ENCODE measurements around the gene TPRN. TPM values are rescaled to one million over a fixed set of nuclear protein-coding genes. Genes with fewer than 3 reads are reported as not detected.

Gene TPRN
- polyA plus RNA-seq, 1 donor, result 32.1 TPM

DNA sequence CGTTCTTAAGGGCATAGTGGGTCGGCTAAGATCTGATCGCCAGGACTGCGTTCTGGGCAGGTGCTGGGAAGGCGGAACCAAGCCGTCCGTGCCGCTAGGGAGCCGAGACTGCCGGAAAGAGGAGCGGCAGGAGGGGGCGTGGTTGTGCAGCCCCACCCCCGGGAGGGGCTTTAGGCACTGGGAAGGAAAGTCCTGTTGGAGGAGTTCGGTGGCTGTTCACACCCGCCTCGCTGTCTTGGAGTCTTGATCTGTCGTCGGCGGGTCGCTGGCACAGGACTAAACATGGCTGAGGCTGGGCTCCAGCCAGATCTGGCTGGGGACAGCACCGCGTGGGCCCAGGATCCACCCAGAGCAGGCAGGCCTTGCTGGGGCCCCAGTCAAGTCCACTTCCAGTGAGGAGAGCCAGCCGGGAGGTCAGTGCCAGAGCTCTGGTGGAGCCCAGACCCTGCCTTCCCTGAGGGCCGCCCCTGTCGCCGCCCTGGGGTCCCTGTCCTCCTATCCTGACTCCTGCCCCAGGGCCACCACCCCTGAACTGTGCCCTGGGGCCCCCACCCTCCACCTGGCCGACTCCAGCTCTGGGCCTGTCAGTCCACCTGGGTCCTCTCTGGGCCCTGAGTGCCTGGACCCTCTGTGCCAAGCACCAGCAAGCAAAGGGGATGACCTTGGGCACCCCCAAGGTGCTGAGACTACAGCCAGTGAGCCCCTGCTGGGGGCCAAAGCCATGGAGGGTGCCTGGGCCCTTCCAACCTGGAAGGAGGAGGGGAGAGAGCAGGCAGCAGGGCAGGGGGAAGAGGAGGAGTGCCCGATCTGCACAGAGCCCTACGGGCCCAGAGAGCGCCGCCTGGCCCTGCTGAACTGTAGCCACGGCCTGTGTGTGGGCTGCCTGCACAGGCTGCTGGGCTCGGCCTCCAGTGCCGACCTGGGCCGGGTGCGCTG, 17.0 kb upstream of the TPRN start:
- peak overlapping the region; percentile 39 for H3K4me3 ChIP-seq (ENCODE audit: low read length)
- H3K4me1 ChIP-seq (ENCODE audit: control insufficient read depth, insufficient read depth, low read length), result peaks cover 28% of the 10 kb centered on the region
- no CpG with 5 or more reads among the region's 36 CpGs for WGBS (ENCODE audit: insufficient coverage, low lambda C conversion rate)
- H3K27ac ChIP-seq (ENCODE audit: low read length), result peak overlapping the region; percentile 54
- H3K27me3 ChIP-seq (ENCODE audit: control insufficient read depth, insufficient read depth, low read length), result no peaks in the 10 kb centered on the region
- peak; percentile 78 to 88 for DNase-seq
- H3K36me3 ChIP-seq (ENCODE audit: control insufficient read depth, insufficient read depth, low read length), result peaks cover 13% of the 10 kb centered on the region
- H3K9me3 ChIP-seq (ENCODE audit: control insufficient read depth, low read depth, low read length), result peaks cover 9% of the 10 kb centered on the region

DNA sequence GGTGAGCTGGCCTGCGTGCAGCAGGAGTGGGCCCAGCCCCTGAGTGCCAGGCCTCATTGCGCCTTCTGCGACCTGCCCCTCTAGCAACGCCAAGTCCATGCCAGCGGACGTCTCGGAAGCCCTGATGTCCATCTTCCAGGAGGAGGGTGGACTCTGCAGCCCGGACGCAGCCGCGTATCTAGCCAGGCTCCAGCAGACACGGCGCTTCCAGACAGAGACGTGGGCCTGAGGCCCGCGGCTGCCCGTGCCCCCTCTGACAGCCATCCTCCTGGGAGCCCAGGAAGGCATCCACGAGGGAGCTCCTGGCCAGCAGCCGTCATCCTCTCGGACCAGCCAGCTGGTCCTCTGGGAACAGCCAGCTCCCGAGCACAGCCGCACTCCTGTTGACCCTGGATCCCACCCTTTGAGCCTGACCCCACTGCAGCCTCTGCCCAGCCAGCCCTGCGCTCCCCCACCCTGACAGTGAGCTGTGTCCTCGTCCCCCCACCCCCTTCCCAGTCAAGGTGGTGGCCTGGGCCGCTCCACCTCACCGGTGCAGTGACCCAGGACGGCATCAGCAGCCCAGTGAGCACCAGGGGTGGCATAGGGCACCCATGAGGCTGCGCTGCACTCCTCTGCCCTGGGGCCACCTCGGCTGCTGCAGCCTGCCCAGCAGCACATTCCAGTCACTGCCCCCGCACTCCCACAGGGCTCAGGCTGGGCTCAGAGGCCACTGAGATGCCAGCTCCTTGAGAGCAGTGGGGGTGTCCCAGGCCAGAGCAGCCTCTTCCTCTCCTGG, 15.8 kb upstream of the TPRN start:
- H3K4me1 ChIP-seq (ENCODE audit: control insufficient read depth, insufficient read depth, low read length), result peaks cover 28% of the 10 kb centered on the region
- no peak overlapping the region for H3K4me3 ChIP-seq (ENCODE audit: low read length)
- peaks cover 9% of the 10 kb centered on the region for H3K9me3 ChIP-seq (ENCODE audit: control insufficient read depth, low read depth, low read length)
- DNase-seq, result no peak
- H3K27me3 ChIP-seq (ENCODE audit: control insufficient read depth, insufficient read depth, low read length), result no peaks in the 10 kb centered on the region
- H3K27ac ChIP-seq (ENCODE audit: low read length), result no peak overlapping the region
- WGBS (ENCODE audit: insufficient coverage, low lambda C conversion rate), result no CpG with 5 or more reads among the region's 30 CpGs
- peaks cover 13% of the 10 kb centered on the region for H3K36me3 ChIP-seq (ENCODE audit: control insufficient read depth, insufficient read depth, low read length)

DNA sequence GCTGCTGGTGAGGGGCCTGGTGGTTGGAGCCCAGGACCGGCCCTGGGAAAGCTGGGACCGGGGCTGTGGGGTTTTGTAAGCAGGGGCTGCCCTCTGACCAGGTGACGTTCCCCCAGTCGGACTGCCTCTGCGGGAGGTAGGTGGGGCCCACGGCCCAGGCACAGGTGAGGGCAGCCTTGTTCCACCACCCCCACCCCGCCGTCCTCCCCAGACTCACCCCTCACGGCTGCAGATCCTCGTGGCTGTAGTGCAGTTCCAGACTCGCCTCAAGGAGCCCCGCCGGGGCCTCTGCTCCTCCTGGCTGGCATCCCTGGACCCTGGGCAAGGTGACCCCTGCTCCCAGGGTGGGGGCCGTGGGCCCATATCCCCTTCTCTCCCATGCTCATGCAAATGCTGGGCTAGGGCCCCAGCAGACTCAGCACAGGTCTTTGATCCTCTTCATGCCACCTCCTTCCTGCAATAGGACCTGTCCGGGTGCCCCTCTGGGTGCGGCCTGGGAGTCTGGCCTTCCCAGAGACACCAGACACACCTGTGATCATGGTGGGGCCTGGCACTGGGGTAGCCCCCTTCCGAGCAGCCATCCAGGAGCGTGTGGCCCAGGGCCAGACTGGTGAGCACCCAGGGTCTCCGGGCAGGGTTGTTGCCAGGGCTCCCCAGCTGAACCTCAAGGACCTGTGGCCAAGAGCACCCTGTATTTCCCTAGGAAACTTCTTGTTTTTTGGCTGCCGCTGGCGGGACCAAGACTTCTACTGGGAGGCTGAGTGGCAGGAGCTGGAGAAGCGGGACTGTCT, 14.8 kb upstream of the TPRN start:
- Histone ChIP-seq H3K4me3 (ENCODE audit: low read length) (no peak overlapping the region), H3K27ac (ENCODE audit: low read length) (no peak overlapping the region), H3K9me3 (ENCODE audit: control insufficient read depth, low read depth, low read length) (peaks cover 5% of the 10 kb centered on the region), H3K27me3 (ENCODE audit: control insufficient read depth, insufficient read depth, low read length) (no peaks in the 10 kb centered on the region), H3K36me3 (ENCODE audit: control insufficient read depth, insufficient read depth, low read length) (peaks cover 13% of the 10 kb centered on the region), H3K4me1 (ENCODE audit: control insufficient read depth, insufficient read depth, low read length) (peaks cover 28% of the 10 kb centered on the region)
- DNase-seq, result no peak
- WGBS (ENCODE audit: insufficient coverage, low lambda C conversion rate), result no CpG with 5 or more reads among the region's 22 CpGs

DNA sequence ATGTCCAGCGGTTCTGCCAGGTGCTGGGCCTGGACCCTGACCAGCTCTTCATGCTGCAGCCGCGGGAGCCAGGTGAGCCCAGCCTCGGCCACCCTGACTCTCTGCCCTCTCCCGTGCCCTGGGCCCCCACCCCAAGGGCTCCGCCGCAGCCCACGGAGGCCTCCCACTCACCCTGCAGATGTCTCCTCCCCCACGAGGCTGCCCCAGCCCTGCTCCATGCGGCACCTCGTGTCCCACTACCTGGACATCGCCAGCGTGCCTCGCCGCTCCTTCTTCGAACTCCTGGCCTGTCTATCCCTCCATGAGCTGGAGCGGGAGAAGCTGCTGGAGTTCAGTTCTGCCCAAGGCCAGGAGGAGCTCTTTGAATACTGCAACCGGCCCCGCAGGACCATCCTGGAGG, 14.1 kb upstream of the TPRN start:
- H3K36me3 ChIP-seq (ENCODE audit: control insufficient read depth, insufficient read depth, low read length), result peaks cover 15% of the 10 kb centered on the region
- DNase-seq, result no peak
- no CpG with 5 or more reads among the region's 19 CpGs for WGBS (ENCODE audit: insufficient coverage, low lambda C conversion rate)
- H3K4me1 ChIP-seq (ENCODE audit: control insufficient read depth, insufficient read depth, low read length), result peaks cover 27% of the 10 kb centered on the region
- H3K9me3 ChIP-seq (ENCODE audit: control insufficient read depth, low read depth, low read length), result no peaks in the 10 kb centered on the region
- H3K4me3 ChIP-seq (ENCODE audit: low read length), result no peak overlapping the region
- no peak overlapping the region for H3K27ac ChIP-seq (ENCODE audit: low read length)
- no peaks in the 10 kb centered on the region for H3K27me3 ChIP-seq (ENCODE audit: control insufficient read depth, insufficient read depth, low read length)

DNA sequence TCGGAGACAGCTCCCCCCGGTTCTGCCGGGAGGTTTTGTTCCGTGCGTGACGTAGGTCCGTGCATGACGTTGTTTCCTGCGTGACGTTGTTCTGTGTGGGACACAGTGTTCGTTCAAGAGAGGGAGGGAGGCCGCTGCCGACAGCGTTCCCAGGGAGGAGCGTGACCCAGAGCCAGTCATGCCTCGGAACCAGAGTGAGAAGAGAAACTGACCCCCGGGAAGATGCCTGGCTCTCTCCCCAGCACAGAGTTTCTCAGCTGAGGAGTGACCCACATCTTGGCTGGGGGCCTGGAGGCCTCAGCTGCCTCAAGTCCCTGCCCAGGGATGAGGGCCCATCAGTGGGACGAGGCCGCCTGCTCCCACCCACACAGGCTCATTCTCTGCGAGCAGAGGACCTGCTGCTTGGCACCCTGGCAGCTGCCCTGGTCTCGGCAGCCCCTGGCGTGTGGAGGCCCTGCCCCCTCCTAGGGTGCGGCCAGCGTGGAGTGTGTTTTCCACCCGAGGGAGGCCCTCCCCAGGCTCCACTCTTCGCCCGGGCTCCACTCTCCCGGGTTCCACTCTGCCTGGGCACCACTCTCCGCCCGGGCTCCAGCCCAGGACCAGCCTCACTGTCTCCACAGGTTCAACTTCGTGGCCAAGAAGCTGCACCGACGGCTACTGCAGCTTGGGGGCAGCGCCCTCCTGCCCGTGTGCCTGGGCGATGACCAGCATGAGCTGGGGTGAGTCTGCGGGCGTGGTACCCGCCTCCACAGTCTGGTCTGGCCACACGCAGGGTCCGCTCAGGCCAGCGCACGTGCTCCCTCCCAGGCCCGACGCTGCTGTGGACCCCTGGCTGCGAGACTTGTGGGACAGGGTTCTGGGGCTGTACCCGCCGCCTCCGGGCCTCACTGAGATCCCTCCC, 12.9 kb upstream of the TPRN start:
- Histone ChIP-seq H3K27ac (ENCODE audit: low read length) (no peak overlapping the region), H3K9me3 (ENCODE audit: control insufficient read depth, low read depth, low read length) (no peaks in the 10 kb centered on the region), H3K4me1 (ENCODE audit: control insufficient read depth, insufficient read depth, low read length) (peaks cover 18% of the 10 kb centered on the region), H3K27me3 (ENCODE audit: control insufficient read depth, insufficient read depth, low read length) (no peaks in the 10 kb centered on the region), H3K4me3 (ENCODE audit: low read length) (no peak overlapping the region), H3K36me3 (ENCODE audit: control insufficient read depth, insufficient read depth, low read length) (peaks cover 17% of the 10 kb centered on the region)
- no peak for DNase-seq
- WGBS (ENCODE audit: insufficient coverage, low lambda C conversion rate), result no CpG with 5 or more reads among the region's 49 CpGs

DNA sequence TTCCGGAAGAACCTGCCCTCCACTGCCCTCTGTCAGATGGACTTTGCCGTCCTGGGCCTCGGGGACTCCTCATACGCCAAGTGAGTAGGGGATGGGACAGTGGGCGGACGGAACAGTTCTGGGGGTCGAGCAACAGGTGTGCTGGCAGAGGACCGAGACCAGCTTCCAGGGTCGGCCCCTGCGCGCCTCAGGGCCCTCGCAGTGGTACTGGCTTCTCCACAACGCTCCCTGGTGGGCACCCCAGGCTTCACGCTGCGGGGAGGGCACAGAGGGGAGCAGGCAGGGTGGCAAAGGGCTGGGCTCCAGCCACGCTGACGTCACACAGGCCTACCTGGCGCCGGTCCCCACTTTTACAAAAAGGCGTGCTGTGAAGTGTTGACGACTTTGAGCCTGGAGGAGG, 12.0 kb upstream of the TPRN start:
- DNase-seq, result no peak
- Histone ChIP-seq H3K4me3 (ENCODE audit: low read length) (no peak overlapping the region), H3K9me3 (ENCODE audit: control insufficient read depth, low read depth, low read length) (no peaks in the 10 kb centered on the region), H3K27me3 (ENCODE audit: control insufficient read depth, insufficient read depth, low read length) (no peaks in the 10 kb centered on the region), H3K4me1 (ENCODE audit: control insufficient read depth, insufficient read depth, low read length) (peaks cover 9% of the 10 kb centered on the region), H3K27ac (ENCODE audit: low read length) (no peak overlapping the region), H3K36me3 (ENCODE audit: control insufficient read depth, insufficient read depth, low read length) (peaks cover 17% of the 10 kb centered on the region)
- no CpG with 5 or more reads among the region's 21 CpGs for WGBS (ENCODE audit: insufficient coverage, low lambda C conversion rate)

DNA sequence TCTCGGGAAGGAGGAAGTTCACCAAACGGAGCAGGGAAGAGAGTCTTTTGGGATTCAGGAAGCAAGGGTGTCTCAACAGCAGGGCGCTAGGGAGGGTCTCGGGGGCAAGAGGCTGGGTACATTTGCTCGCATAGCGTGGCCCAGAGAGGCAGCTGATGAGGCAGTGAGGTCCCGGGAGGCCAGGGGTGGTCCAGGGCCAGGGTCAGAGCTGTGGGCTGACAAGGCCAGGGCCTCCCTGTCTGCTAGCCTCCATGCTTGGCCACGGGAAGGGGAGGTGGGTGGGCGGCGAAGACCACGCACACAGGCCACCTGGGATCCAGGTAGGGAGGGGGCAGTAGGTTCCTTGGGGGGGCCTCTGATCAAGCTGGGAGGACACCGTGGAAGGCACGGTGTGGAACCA, 11.0 kb upstream of the TPRN start:
- Histone ChIP-seq H3K36me3 (ENCODE audit: control insufficient read depth, insufficient read depth, low read length) (peaks cover 17% of the 10 kb centered on the region), H3K9me3 (ENCODE audit: control insufficient read depth, low read depth, low read length) (no peaks in the 10 kb centered on the region), H3K4me3 (ENCODE audit: low read length) (no peak overlapping the region), H3K27me3 (ENCODE audit: control insufficient read depth, insufficient read depth, low read length) (no peaks in the 10 kb centered on the region), H3K27ac (ENCODE audit: low read length) (no peak overlapping the region), H3K4me1 (ENCODE audit: control insufficient read depth, insufficient read depth, low read length) (peaks cover 1% of the 10 kb centered on the region)
- no peak for DNase-seq
- 90% methylated on average over 2 of the region's 13 CpGs for WGBS (ENCODE audit: insufficient coverage, low lambda C conversion rate)

DNA sequence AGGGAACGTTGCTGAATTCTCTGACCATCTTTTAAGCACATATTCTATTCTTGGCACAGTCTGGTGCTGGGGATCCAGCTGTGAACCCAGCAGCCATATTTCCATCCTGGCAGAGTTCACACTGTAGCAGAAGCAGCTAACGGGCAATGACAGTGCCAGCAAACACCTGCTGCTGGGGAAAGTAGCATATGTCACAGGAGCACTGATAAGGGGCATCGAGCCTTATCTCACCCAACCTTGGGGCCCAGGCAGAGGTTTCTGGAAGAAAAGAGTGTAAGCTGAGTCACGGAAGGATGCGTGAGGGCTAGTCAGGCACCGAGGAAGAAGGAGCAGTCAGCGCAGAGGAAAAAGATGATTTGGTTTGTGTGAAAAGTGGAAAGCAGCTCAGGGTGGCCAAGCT, 6.1 kb upstream of the TPRN start:
- DNase-seq, result no peak
- 93% methylated on average over 3 of the region's 7 CpGs for WGBS (ENCODE audit: insufficient coverage, low lambda C conversion rate)
- no peaks in the 10 kb centered on the region for H3K9me3 ChIP-seq (ENCODE audit: control insufficient read depth, low read depth, low read length)
- peak overlapping the region; percentile 95 for H3K4me3 ChIP-seq (ENCODE audit: low read length)
- peaks cover 6% of the 10 kb centered on the region for H3K36me3 ChIP-seq (ENCODE audit: control insufficient read depth, insufficient read depth, low read length)
- no peaks in the 10 kb centered on the region for H3K27me3 ChIP-seq (ENCODE audit: control insufficient read depth, insufficient read depth, low read length)
- H3K27ac ChIP-seq (ENCODE audit: low read length), result no peak overlapping the region
- H3K4me1 ChIP-seq (ENCODE audit: control insufficient read depth, insufficient read depth, low read length), result peaks cover 21% of the 10 kb centered on the region

DNA sequence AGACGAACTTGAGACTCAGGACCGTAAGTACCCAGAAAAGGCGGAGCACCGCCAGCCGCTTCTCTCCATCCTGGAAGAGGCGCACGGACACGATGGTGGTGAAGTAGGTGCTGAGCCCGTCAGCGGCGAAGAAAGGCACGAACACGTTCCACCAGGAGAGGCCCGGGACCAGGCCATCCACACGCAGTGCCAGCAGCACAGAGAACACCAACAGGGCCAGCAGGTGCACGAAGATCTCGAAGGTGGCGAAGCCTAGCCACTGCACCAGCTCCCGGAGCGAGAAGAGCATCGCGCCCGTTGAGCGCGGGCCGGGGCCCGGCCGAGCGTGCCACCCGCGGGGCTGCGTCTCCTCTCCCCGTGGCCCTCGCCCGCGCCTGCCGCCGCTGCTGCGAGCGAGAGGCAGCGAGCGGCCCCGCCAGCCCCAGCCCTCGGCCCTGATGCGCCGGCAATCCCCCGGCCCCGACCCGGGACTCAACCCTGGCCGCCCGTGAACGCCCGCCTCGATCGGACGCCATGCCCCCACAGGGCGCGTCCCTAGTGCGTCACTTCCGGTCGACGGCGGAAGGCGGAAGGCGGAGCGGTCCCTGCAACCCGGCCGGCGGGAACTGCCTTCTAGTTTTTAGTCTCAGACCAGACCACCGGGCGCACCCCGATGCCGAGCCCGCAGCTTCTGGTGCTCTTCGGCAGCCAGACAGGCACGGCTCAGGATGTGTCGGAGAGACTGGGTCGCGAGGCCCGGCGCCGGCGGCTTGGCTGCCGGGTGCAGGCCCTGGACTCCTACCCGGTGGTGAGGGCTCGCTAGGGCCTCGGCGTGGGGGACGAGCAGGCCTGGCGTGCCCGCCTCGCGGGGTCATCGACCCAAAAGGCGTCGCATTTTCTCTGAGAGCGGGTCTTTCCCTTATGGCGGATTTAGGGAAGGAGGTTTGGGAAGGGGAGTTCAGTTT, 4.9 kb upstream of the TPRN start, which contains the start of the genes NDOR1 and TMEM203:
TSS of gene NDOR1 (plus strand) at position 575 of the 944 bp plus-strand sequence. CDS start at position 653, 78 bp downstream.
TSS of gene TMEM203 (minus strand) at position 523 of the 944 bp plus-strand sequence. CDS start at position 289, 234 bp downstream.
- Histone ChIP-seq H3K4me1 (ENCODE audit: control insufficient read depth, insufficient read depth, low read length) (peaks cover 27% of the 10 kb centered on the region), H3K4me3 (ENCODE audit: low read length) (peak within 1 kb of the TSS; percentile 95), H3K9me3 (ENCODE audit: control insufficient read depth, low read depth, low read length) (no peaks in the 10 kb centered on the region), H3K27ac (ENCODE audit: low read length) (peak within 1 kb of the TSS; percentile 48), H3K27me3 (ENCODE audit: control insufficient read depth, insufficient read depth, low read length) (no peaks in the 10 kb centered on the region), H3K36me3 (ENCODE audit: control insufficient read depth, insufficient read depth, low read length) (peaks cover 6% of the 10 kb centered on the region)
- DNase-seq, result peak; percentile 81 to 86
- 0% methylated on average over 1 of the region's 98 CpGs for whole genome bisulfite sequencing (ENCODE audit: insufficient coverage, low lambda C conversion rate)

Data from large intestine (tissue), 3 donors.